Transverse colon (tissue), 4 donors: ENCODE data around the gene PCED1B. TPM values are rescaled to one million over a fixed set of nuclear protein-coding genes. Genes with fewer than 3 reads are reported as not detected.
"Not testable (repeated sequence)": the region's sequence is repeated elsewhere in the genome, so short reads cannot be mapped to it uniquely, and the experiment has no call there.

Experiments
- DNase-seq: peaks from one replicate; pipeline ENCODE4 v3.0.0-alpha.2; 2019
- H3K27ac ChIP-seq, 4 donors: fragments of 200-600 bp; sonication (generic); 2 replicates each; pipeline ENCODE4 v1.5.1; 2016 to 2018; ENCODE audit warnings: inconsistent platforms in 4 of 4
- H3K27me3 ChIP-seq: fragments of 200-600 bp; sonication (generic); 2 replicates; pipeline ENCODE4 v1.5.1; 2017; ENCODE audit warnings: inconsistent platforms
- H3K36me3 ChIP-seq, 4 donors: fragments of 200-600 bp; sonication (generic); 2 replicates each; pipeline ENCODE4 v1.5.1; 2017 to 2019; ENCODE audit warnings: inconsistent platforms in 4 of 4
- H3K4me1 ChIP-seq, 4 donors: fragments of 200-600 bp; sonication (generic); 2 replicates each; pipeline ENCODE4 v1.5.1; 2017 to 2020; ENCODE audit warnings: inconsistent platforms in 4 of 4
- H3K4me3 ChIP-seq, 4 donors: fragments of 200-600 bp; sonication (generic); 1 replicate in 1 of 4; 2 replicates in 3 of 4; pipeline versions ENCODE4 v1.5.1 to v1.6.1; 2017 to 2019; ENCODE audit warnings: inconsistent platforms in 4 of 4
- H3K9me3 ChIP-seq, 2 donors: fragments of 200-600 bp; sonication (generic); 2 replicates each; pipeline ENCODE4 v1.5.1; 2017 to 2019; ENCODE audit warnings: inconsistent platforms in 2 of 2
- EP300 ChIP-seq: sonication (generic); formaldehyde crosslinking; IDR thresholded peaks from one replicate; pipeline ENCODE4 v1.6.1; 2017; ENCODE audit warnings: antibody characterized with exemption, low read depth
- POLR2A ChIP-seq: fragments of 450-650 bp; IDR thresholded peaks from one replicate; pipeline ENCODE4 v1.6.1; 2016; ENCODE audit warnings: antibody characterized with exemption, mild to moderate bottlenecking, moderate library complexity
- POLR2AphosphoS5 ChIP-seq, 3 donors: sonication (generic); formaldehyde crosslinking; IDR thresholded peaks; one replicate each; pipeline ENCODE4 v1.6.1; 2016; ENCODE audit warnings: antibody characterized with exemption in 3 of 3
- WGBS, 2 donors: methylation state at CpG; one replicate each; pipeline ENCODE4 v1.1.5; 2018; ENCODE audit warnings: low coverage in 1 of 2; 5-methylcytosine and 5-hydroxymethylcytosine counted together
- in situ Hi-C, 4 donors: fragments of 200-750 bp; cut with MboI; loops; one replicate each; pipeline versions ENCODE4 v1.15.0 to v1.15.1; 2017; ENCODE audit warnings: low sequenced_read_pairs in 3 of 4, low pct_ligation_motif_present in 1 of 4, low pct_unique_long_range_greater_than_20kb in 1 of 4
- intact Hi-C: fragments of 100-400 bp; cut with DNase I; formaldehyde crosslinking; loops from one replicate; pipeline ENCODE4 v1.15.1; 2023; ENCODE audit warnings: low total_unique reads
- total RNA-seq, 4 donors: library from RNA; depleted of rRNA; stranded (reverse); fragments of >200 nt; gene quantifications; one replicate each; pipeline ENCODE4 v1.1.0, GENCODE V29; 2016
- TF ChIP-seq, protein P1 (sequence below), 5 experiments: fragments of 200-600 bp in 3 of 5; fragments of 450-650 bp in 2 of 5; sonication (generic) in 3 of 5; IDR thresholded peaks; 1 replicate in 2 of 5; 2 replicates in 3 of 5; pipeline ENCODE4 v1.5.1; 2016 to 2017; ENCODE audit warnings: antibody characterized with exemption in 5 of 5, inconsistent platforms in 3 of 5, mild to moderate bottlenecking in 2 of 5, moderate library complexity in 1 of 5

Gene PCED1B
- total RNA-seq, 4 donors from 2014 or later: 2.7 to 52.0 (median 3.0) TPM; not detected in 1

DNA sequence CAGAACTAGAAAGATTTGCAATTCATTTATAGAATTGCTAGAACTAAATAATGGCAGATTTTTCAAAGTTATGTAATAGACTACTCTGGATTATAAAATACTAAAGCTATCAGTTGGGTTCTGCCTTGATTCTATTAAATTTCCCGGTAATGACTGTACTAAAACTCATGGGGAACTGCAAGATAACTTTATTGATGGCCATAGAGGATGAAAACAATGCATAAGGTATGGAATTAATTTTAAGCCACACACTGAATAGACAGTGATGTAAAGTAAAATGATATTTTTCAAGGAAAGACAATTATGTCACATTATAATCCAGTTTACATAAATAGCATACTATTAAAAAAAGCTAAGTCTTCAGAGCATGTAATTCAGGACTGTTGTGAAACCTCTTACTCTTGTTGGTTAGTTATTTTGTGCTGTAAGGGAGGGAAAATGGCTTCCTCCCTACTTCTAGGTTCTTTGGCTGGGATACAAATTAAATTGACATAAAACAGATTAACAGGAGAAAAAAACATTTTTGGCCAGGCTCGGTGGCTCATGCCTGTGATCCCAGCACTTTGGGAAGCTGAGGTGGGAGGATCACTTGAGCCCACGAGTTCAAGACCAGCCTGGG, 134.7 kb downstream of the PCED1B start:
- intact Hi-C loops: no loop called here
- H3K9me3 ChIP-seq: no peaks in the 10 kb centered on the region
- WGBS, 2 donors: 68 to 76% methylated on average over 2 to 3 of the region's 3 CpGs
- H3K4me3 ChIP-seq: peak overlapping the region in 1 of 4 donors; percentile 18
- in situ Hi-C loops: no loop called here
- no peak for DNase-seq
- no peaks in the 10 kb centered on the region for H3K36me3 ChIP-seq
- peaks cover 0 to 4% (median 0%) of the 10 kb centered on the region in 4 donors for H3K4me1 ChIP-seq
- no peaks in the 10 kb centered on the region for H3K27me3 ChIP-seq
- peak overlapping the region in 2 of 4 donors; percentile 61 to 72 for H3K27ac ChIP-seq
- TF ChIP-seq EP300 (no peak), POLR2A (no peak), POLR2AphosphoS5 (IDR thresholded peaks at IDR 0.05) (no peak)
- TF ChIP-seq, protein P1, sequence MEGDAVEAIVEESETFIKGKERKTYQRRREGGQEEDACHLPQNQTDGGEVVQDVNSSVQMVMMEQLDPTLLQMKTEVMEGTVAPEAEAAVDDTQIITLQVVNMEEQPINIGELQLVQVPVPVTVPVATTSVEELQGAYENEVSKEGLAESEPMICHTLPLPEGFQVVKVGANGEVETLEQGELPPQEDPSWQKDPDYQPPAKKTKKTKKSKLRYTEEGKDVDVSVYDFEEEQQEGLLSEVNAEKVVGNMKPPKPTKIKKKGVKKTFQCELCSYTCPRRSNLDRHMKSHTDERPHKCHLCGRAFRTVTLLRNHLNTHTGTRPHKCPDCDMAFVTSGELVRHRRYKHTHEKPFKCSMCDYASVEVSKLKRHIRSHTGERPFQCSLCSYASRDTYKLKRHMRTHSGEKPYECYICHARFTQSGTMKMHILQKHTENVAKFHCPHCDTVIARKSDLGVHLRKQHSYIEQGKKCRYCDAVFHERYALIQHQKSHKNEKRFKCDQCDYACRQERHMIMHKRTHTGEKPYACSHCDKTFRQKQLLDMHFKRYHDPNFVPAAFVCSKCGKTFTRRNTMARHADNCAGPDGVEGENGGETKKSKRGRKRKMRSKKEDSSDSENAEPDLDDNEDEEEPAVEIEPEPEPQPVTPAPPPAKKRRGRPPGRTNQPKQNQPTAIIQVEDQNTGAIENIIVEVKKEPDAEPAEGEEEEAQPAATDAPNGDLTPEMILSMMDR (IDR thresholded peaks at IDR 0.05): no peak

DNA sequence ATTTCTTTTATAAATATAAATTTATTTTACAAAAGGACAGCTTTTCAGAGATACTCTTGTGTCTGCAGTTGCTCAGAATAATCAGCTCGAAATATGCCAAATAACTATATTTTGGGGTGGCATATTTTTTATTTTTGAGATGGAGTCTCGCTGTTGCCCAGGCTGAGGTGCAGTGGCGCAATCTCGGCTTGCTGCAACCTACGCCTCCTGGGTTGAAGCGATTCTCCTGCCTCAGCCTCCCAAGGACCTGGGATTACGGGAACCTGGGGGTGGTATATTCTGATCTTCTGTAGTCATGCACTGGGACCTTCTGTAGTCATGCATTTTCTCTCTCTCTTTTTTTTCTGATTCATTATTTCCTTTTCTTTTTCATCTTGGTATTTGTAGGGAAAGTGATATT, 135.3 kb downstream of the PCED1B start:
- Histone ChIP-seq H3K9me3 (no peaks in the 10 kb centered on the region), H3K27ac (peak overlapping the region; percentile 14 to 72 (median 58)), H3K27me3 (no peaks in the 10 kb centered on the region), H3K36me3 (no peaks in the 10 kb centered on the region), H3K4me3 (peak overlapping the region in 1 of 4 donors; percentile 18), H3K4me1 (peaks cover 0 to 8% (median 0%) of the 10 kb centered on the region in 4 donors)
- 72 to 79% methylated on average over 2 to 7 of the region's 7 CpGs for WGBS, 2 donors
- DNase-seq: no peak
- TF ChIP-seq POLR2AphosphoS5 (IDR thresholded peaks at IDR 0.05): no peak
- TF ChIP-seq POLR2A: no peak
- TF ChIP-seq, protein P1 (IDR thresholded peaks at IDR 0.05): no peak
- no peak for TF ChIP-seq EP300
- intact Hi-C loops: no loop called here
- in situ Hi-C loops: no loop called here

DNA sequence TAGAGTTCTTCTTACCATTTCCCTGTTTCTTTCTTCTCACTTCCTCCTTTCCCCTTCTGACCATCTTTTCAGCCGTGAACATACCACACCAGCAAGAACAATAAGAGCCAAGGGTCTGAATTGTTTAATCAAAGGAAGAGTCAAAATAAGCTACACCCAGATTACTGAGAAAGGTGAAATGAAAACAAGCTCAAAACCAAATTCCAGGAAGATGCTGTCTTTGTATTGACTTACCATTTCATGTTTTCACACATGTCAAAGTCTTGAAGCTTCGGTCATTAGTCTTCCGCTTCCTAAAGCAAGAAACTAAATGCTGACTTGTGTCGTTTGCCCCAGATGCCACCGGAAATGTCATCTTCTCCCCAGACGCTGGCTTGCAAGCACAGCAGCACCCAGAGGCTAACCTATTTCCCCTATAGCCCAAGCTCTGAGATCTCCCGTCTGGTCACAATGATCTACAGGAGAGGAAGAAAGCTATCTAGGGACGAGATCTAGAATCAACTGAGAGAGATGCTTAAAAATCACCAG, 136.8 kb downstream of the PCED1B start:
- DNase-seq: peak; percentile 59
- in situ Hi-C loops: no loop called here
- TF ChIP-seq EP300 (no peak), POLR2AphosphoS5 (IDR thresholded peaks at IDR 0.05) (peak in 2 of 3 donors; percentile 44 to 52), POLR2A (peak; percentile 46)
- TF ChIP-seq, protein P1 (IDR thresholded peaks at IDR 0.05): no peak

DNA sequence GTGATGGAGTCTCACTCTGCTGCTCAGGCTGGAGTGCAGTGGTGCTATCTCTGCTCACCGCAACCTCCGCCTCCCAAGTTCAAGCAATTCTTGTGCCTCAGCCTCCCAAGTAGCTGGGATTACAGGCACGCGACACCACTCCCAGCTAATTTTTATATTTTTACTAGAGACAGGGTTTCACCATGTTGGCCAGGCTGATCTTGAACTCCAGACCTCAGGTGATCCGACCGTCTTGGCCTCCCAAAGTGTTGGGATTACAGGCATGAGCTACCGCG, 138.1 kb downstream of the PCED1B start:
- 70 to 90% methylated on average over 4 to 8 of the region's 8 CpGs for WGBS, 2 donors
- in situ Hi-C loops, H3K9me3 ChIP-seq, H3K36me3 ChIP-seq, intact Hi-C loops, H3K27me3 ChIP-seq, DNase-seq: not testable (repeated sequence)
- H3K4me3 ChIP-seq: peak overlapping the region in 1 of 4 donors; percentile 23
- H3K27ac ChIP-seq: peak overlapping the region; percentile 30 to 72 (median 63)
- peaks cover under 1 to 11% (median 2%) of the 10 kb centered on the region in 4 donors for H3K4me1 ChIP-seq

More for the DNA sequence above, 136.8 kb downstream of the PCED1B start:
- Histone ChIP-seq H3K4me1 (peaks cover 0 to 8% (median 0%) of the 10 kb centered on the region in 4 donors), H3K4me3 (peak overlapping the region in 3 of 4 donors; percentile 11 to 18 (median 11)), H3K27ac (peak overlapping the region; percentile 56 to 72 (median 63)), H3K36me3 (no peaks in the 10 kb centered on the region), H3K9me3 (no peaks in the 10 kb centered on the region), H3K27me3 (no peaks in the 10 kb centered on the region)
- intact Hi-C loops: no loop called here
- 60 to 77% methylated on average over 7 to 8 of the region's 8 CpGs for WGBS, 2 donors
